NK-92 (cell line): Measurements from ENCODE around the gene TMEM127.
A peak's percentile ranks its signal among the peaks of the same experiment; 100 is the strongest.
"Not testable (repeated sequence)": the region's sequence is repeated elsewhere in the genome, so short reads cannot be mapped to it uniquely, and the experiment has no call there.

Source experiments
- DNase-seq: peaks from one replicate; lab custom pipeline; 2025; ENCODE audit not compliant: unreplicated experiment; lab: John Stamatoyannopoulos, UW

Gene TMEM127

GRCh38 chr2:96241900-96242611 is 23.7 kb downstream of the TMEM127 start:
- no peak for DNase-seq

DNA sequence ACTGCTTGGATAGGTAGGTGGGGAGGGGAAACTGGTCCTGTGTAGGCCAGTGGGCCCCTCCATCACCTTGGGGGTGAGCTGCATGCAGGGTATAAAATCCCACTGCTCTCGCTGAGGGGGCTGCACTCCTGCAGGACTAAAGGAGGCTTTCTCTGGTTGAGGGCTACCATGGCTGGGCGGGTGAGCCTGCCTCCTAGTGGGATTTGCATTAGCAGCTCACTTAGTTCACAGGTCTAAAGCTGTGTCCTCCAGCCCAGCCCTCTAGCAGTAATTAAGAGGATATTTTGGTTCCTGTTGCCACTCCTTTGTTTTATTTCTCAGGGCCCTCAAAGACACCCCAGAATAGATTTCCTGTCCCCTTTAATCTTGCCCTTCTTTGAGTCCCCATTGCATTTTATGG is 24.6 kb downstream of the TMEM127 start:
- no peak for DNase-seq

- DNase-seq: no peak
These were observed 25.3 kb downstream of the TMEM127 start for GRCh38 chr2:96240341-96241038.

DNA sequence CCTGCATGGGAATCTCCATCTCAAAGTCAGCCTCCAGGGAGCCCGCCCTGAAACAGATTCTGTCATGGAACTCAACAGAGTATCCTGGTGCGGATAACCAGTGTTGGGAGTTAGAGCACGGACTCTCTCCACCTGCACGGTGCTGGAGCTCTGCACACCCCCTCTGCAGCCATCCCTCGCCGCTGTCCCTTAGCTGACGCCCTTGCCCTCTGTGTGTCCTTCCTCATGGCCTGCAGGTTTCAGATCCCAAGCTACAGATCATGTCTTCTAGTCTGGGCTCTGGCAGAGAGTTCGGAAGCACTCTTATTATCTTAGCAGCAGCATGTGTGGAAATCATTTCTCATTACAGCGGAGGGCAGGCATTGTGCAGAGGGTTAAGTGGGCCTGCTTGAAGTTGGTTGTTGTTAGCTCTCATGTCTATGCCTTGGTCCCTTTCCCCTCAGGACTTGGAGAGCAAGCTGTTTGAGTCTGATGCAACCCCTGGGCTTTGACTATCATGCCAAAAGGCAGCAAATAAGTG is 26.0 kb downstream of the TMEM127 start:
- DNase-seq: no peak

GRCh38 chr2:96239091-96239490 is 26.7 kb downstream of the TMEM127 start:
- no peak for DNase-seq

- DNase-seq: no peak
These were observed 27.5 kb downstream of the TMEM127 start for GRCh38 chr2:96238266-96238665.

GRCh38 chr2:96236882-96237281 is 28.9 kb downstream of the TMEM127 start:
- DNase-seq: no peak

DNA sequence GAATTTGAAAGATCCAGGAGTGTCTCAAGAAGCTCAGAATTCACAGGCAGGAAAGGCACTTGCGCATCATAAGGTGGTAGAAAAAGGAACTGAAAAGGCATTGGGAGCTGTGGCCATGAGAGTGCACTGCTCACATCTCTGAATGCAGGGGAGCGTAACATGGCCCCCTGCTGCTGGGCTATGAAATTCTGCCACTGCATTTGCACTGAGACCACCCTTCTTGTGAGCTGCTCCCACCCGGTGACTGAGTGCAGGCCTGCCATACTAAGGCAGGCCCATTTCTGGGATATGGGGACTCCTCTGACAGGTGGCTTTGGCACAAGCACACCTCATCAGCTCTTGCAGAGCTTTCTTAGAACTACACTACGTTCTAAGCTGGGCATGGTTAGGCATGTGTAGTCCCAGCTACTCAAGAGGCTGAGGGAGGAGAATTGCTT is 31.9 kb downstream of the TMEM127 start:
- DNase-seq: no peak

GRCh38 chr2:96233436-96233835 is 32.4 kb downstream of the TMEM127 start:
- no peak for DNase-seq

GRCh38 chr2:96231316-96231715 is 34.5 kb downstream of the TMEM127 start:
- no peak for DNase-seq

- no peak for DNase-seq
These were observed 40.7 kb downstream of the TMEM127 start for GRCh38 chr2:96225016-96225533.

DNA sequence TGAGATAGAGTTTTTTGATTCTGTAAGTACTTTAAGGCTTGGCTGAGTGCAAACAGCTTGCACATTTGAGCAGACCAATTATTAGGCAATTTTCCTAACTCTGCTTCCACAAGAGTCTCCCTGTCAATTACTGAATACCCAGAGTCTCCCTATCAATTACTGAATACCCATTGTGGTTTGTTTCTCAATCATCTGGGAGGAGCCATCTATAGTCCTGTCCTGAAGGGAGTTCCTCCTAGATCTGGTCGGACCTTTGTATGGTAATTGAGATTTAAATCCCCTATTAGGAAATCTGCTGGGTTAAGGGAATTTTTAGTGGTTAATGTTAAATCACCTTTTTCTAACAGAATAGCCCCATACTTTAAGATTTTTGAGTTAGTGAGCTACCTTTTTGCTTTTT is 44.7 kb downstream of the TMEM127 start:
- not testable (repeated sequence) for DNase-seq

DNA sequence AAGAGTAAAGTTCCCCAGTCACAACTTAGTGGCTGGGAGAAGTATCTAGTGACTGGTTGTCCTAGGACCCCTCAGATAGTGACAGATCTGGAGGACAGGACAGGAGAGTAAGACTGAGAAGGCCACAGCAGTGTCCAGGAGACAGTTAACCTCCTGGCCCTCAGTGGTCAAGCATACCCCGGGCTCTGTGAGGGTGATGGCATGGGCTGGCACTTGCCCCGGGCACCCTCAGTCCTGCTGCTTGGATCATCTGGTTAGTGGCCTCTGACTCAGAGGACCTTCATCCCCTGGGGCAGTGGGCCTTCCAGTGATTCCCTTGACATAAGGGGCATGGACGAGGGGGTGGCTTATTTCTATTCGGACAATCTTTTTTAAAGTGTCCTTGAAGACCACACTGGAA is 45.8 kb downstream of the TMEM127 start:
- not testable (repeated sequence) for DNase-seq

DNA sequence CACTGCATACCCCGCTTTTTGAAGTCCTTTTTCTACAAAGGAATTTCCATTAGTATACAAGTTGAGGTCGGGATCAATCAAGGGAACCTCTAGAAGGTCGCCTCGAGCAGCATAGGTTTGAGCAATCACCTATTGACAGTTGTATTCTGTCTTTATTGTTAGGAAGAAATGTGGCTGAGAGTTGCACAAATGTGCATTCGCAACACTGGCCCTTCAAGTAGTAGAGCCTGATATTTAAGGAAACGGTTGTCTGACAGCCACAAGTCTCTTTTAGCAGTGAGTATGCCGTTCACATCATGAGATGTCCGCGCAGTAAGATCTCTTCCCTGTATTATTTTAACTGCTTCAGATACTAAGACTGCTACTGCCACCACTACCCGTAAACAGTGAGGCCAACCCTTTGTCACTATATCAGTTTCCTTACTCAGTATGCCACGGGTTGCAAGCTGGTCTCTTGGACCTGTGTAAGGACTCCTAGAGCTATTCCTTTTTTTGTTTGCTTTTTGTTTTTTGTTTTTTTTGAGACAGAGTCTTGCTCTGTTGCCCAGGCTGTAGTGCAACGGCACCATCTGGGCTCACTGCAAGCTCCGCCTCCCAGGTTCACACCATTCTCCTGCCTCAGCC is 47.2 kb downstream of the TMEM127 start:
- DNase-seq: no peak

DNA sequence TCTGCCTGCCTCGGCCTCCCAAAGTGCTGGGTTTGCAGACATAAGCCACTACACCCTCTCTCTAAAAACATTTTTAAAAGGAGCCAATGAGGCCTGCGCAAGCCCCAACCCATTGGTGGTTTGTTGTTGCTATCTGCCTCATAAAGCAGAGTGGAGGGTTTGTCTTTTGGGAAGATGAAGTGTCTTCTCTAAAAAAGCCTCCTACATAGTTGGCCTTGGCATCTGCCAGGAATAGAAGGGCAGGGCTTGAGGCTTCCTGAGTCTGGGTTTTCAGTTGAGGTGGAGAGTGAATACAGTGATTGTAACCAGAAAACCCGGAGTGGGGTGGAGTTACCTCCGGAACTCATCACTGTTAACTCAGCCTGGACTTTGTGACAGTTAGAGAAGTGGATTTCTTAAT is 51.2 kb downstream of the TMEM127 start:
- no peak for DNase-seq

GRCh38 chr2:96213379-96213778 is 52.4 kb downstream of the TMEM127 start:
- DNase-seq: no peak

DNA sequence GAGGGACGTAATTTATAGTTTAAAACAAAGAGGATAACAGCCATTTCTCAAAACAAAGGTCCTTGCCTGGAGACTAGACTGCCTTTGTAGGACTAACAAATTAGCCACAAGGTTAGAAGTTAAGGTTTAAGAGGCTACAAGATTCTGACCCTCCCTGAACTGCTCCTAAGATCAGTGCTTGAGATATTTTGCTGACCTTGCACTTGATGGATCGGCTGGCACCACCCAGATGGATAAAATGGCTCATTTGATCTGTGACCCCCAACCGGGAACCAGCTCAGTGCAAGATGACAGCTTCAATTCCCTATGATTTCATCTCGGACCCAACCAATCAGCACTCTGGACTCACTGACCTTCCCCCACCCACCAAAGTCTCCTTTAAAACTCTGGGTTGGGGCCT is 53.5 kb downstream of the TMEM127 start:
- DNase-seq: no peak

DNA sequence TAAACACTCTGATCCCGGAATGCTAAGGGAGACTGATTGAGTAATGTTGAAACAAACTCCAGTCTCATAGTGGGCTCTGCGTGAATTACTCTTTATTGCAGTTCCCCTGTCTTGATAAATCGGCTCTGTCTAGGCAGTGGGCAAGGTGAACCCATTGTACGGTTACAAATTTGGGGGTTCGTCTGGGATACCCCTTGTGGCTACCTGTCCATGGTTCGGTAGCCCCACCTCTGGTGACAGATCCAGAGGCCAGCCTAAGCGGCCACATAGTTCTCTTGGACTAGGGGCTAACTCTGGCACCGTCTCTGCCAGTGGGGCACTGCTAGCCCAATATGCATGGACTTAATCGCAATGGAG is 56.1 kb downstream of the TMEM127 start:
- no peak for DNase-seq

DNA sequence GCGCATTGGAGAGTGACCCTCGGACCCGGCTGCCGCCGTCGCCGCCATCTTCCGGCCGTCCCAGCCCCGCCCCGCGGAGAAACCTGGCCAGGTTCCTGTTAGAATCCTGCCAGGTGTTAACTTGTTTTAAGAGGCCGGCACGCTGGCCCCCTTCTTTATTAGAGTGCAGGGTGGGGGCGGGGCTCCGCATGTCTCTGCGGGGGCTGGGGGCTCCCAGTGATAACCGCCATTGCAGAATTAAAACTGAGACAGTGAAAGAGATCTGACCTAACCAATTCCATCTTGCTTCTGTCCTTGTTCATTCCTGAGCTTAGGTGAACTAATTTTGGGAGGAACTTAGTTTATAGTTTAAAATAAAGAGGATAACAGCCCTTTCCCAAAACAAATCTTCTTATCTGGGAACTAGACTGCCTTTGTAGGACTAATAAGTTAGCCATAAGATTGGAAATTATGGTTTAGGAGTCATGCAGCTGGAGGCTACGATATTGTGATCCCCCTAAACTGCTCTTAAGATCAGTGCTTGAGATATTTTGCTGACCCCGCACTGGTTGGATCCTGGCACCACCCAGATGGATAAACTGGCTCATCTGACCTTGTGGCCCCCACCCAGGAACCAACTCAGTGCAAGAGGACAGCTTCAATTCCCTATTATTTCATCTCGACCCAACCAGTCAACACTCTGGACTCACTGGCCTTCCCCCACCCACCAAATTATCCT is 56.6 kb downstream of the TMEM127 start:
- DNase-seq: no peak

DNA sequence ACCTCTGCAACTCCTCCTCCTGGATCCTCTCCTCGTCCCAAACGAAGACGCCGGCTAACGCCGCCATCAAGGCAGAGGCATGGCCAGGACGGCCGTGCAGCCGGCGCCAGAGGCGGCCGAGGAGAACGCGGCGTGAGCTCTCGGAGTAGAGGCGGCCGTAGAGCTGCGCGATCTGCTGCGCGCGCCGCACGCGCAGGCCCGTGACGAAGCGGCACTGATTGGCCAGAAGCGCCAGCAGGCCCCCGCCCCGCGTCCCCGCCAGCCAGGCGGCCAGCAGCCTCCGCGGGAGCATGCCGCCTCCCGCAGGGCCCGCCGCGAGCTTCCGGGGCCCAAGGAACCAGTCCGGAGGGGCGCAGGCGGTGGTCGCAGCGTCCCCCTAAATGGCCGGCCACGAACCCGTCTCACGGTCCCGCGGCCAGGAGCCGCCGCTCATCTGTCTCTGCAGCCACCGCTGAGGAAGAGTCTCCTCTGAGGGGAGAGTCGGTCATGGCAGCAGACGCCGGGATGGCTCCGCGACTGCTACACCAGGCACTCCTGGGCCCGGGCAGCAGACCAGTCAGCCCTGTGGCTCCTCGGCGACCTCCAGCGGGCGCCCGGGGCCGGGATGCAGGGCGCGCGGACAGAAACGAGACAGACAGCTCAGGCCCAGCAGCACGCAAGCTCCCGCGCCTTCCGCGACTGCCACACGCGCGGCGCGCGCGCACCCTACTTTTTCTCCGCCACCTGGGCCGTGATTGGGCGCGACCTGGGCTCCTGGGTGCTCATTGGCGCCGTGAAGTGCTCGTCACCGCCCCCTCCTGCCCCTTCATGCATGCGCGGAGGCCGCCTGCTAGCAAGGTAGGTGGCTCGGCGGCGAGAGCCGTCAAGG is 57.4 kb downstream of the TMEM127 start, which contains the start of gene STARD7:
Gene STARD7, minus strand, starts transcription at position 685 of the 868 bp plus-strand sequence. Its CDS starts 393 bp downstream, at position 292.
- peak; percentile 35 for DNase-seq
